Measurements from ENCODE around the gene CASS4. TPM values are rescaled to one million over a fixed set of nuclear protein-coding genes. Genes with fewer than 3 reads are reported as not detected.

Gene CASS4
- total RNA-seq (2021) = 0.11 and 0.28 TPM in 2 replicates
- Bru-seq, nascent RNA = percentile 36 among the genes with signal in this experiment
- percentile 35 among the genes with signal in this experiment for BruChase-seq, experiment 1, labeled RNA remaining after a 2-hour chase
- percentile 36 among the genes with signal in this experiment for BruChase-seq, experiment 2, labeled RNA remaining after a 6-hour chase
- long read RNA-seq = 0 reads

GRCh38 chr20:56411759-56412472 lies at the start of gene CASS4:
Gene CASS4, plus strand, starts transcription at chr20:56412260. Its CDS starts 199 bp downstream, at chr20:56412459.
- CTCF ChIA-PET = no interaction called here
- TF ChIP-seq EZH2 (IDR thresholded peaks at IDR 0.05; ENCODE audit: borderline replicate concordance, low read depth, low read length, poor library complexity, severe bottlenecking) (no peak), CTCF (conservative IDR thresholded peaks at IDR 0.05; ENCODE audit: low read depth, low read length) (no peak)
- Histone ChIP-seq H3K9me3 (ENCODE audit: low read depth, low read length, poor library complexity, severe bottlenecking) (no peaks in the 10 kb centered on the region), H3K36me3 (ENCODE audit: insufficient read depth, low read length, poor library complexity, severe bottlenecking) (peaks cover 12% of the 10 kb centered on the region), H3K27me3 (replicated peaks; ENCODE audit: insufficient read depth, low read depth, low read length, poor library complexity) (no peaks in the 10 kb centered on the region), H3K4me3 (ENCODE audit: low read depth, low read length, poor library complexity, severe bottlenecking) (no peak within 1 kb of the TSS), H3K27ac (ENCODE audit: low read depth, low read length, poor library complexity, severe bottlenecking) (no peak within 1 kb of the TSS), H3K4me1 (ENCODE audit: insufficient read depth, low read length, poor library complexity, severe bottlenecking) (no peaks in the 10 kb centered on the region)
- BruUV-seq (replicated peaks) = no TSS peak
- intact Hi-C loops (cut with micrococcal nuclease; ENCODE audit: unreplicated experiment) = no loop called here
- POLR2A ChIA-PET (ENCODE audit: low non-redundant PET) = no interaction called here
- DNase-seq (ENCODE audit: low spot score) = no peak

GRCh38 chr20:56362833-56363413 lies 49.1 kb upstream of the CASS4 start:
- BruUV-seq (replicated peaks) = no TSS peak
- Histone ChIP-seq H3K4me1 (ENCODE audit: insufficient read depth, low read length, poor library complexity, severe bottlenecking) (no peaks in the 10 kb centered on the region), H3K9me3 (ENCODE audit: low read depth, low read length, poor library complexity, severe bottlenecking) (no peaks in the 10 kb centered on the region), H3K27me3 (replicated peaks; ENCODE audit: insufficient read depth, low read depth, low read length, poor library complexity) (no peaks in the 10 kb centered on the region), H3K36me3 (ENCODE audit: insufficient read depth, low read length, poor library complexity, severe bottlenecking) (no peaks in the 10 kb centered on the region), H3K4me3 (ENCODE audit: low read depth, low read length, poor library complexity, severe bottlenecking) (no peak overlapping the region), H3K27ac (ENCODE audit: low read depth, low read length, poor library complexity, severe bottlenecking) (no peak overlapping the region)
- POLR2A ChIA-PET (ENCODE audit: low non-redundant PET) = no interaction called here
- intact Hi-C loops (cut with micrococcal nuclease; ENCODE audit: unreplicated experiment) = no loop called here
- no peak for DNase-seq (ENCODE audit: low spot score)
- TF ChIP-seq CTCF (conservative IDR thresholded peaks at IDR 0.05; ENCODE audit: low read depth, low read length) (no peak), EZH2 (IDR thresholded peaks at IDR 0.05; ENCODE audit: borderline replicate concordance, low read depth, low read length, poor library complexity, severe bottlenecking) (no peak)
- CTCF ChIA-PET = no interaction called here

GRCh38 chr20:56363491-56363890 lies 48.6 kb upstream of the CASS4 start:
- Histone ChIP-seq H3K9me3 (ENCODE audit: low read depth, low read length, poor library complexity, severe bottlenecking) (no peaks in the 10 kb centered on the region), H3K4me1 (ENCODE audit: insufficient read depth, low read length, poor library complexity, severe bottlenecking) (no peaks in the 10 kb centered on the region), H3K27me3 (replicated peaks; ENCODE audit: insufficient read depth, low read depth, low read length, poor library complexity) (no peaks in the 10 kb centered on the region), H3K27ac (ENCODE audit: low read depth, low read length, poor library complexity, severe bottlenecking) (no peak overlapping the region), H3K36me3 (ENCODE audit: insufficient read depth, low read length, poor library complexity, severe bottlenecking) (peaks cover under 1% of the 10 kb centered on the region), H3K4me3 (ENCODE audit: low read depth, low read length, poor library complexity, severe bottlenecking) (no peak overlapping the region)
- no peak for TF ChIP-seq EZH2 (IDR thresholded peaks at IDR 0.05; ENCODE audit: borderline replicate concordance, low read depth, low read length, poor library complexity, severe bottlenecking)
- BruUV-seq (replicated peaks) = no TSS peak
- POLR2A ChIA-PET (ENCODE audit: low non-redundant PET) = no interaction called here
- CTCF ChIA-PET = no interaction called here
- no peak for DNase-seq (ENCODE audit: low spot score)
- intact Hi-C loops (cut with micrococcal nuclease; ENCODE audit: unreplicated experiment) = no loop called here
